ENCODE measurements around the gene PDZD4.

- TF ChIP-seq, protein P1, sequence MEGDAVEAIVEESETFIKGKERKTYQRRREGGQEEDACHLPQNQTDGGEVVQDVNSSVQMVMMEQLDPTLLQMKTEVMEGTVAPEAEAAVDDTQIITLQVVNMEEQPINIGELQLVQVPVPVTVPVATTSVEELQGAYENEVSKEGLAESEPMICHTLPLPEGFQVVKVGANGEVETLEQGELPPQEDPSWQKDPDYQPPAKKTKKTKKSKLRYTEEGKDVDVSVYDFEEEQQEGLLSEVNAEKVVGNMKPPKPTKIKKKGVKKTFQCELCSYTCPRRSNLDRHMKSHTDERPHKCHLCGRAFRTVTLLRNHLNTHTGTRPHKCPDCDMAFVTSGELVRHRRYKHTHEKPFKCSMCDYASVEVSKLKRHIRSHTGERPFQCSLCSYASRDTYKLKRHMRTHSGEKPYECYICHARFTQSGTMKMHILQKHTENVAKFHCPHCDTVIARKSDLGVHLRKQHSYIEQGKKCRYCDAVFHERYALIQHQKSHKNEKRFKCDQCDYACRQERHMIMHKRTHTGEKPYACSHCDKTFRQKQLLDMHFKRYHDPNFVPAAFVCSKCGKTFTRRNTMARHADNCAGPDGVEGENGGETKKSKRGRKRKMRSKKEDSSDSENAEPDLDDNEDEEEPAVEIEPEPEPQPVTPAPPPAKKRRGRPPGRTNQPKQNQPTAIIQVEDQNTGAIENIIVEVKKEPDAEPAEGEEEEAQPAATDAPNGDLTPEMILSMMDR (IDR thresholded peaks at IDR 0.05): no peak
- TF ChIP-seq POLR2A (IDR thresholded peaks at IDR 0.05; ENCODE audit: low read depth) (no peak), POLR2AphosphoS5 (IDR thresholded peaks at IDR 0.05) (no peak), EP300 (IDR thresholded peaks at IDR 0.05) (no peak)
Measured at GRCh38 chrX:153870791-153871360, 40.5 kb upstream of the PDZD4 start.
